T-helper 17 cell (primary cell): ENCODE measurements around the gene ANXA8. TPM values are rescaled to one million over a fixed set of nuclear protein-coding genes. Genes with fewer than 3 reads are reported as not detected.

Source experiments
- ATAC-seq: fragments of 150-1000 bp; cut with Tn5 transposase; 2 replicates; pipeline ENCODE4 v1.10.0; 2021; ENCODE audit warnings: mild to moderate bottlenecking, moderate library complexity
- DNase-seq, 3 donors: peaks; one replicate each; pipeline versions ENCODE4 v3.0.0 to v3.0.0-alpha.2; 2020 to 2021
- H3K9me3 ChIP-seq: one replicate; pipeline ENCODE4 v1.7.0; 2013; ENCODE audit warnings: low read length, mild to moderate bottlenecking; ENCODE audit not compliant: control insufficient read depth, poor library complexity, severe bottlenecking
- H3K27ac Mint-ChIP-seq: one replicate; pipeline ENCODE4 v1.8.0; 2022; ENCODE audit warnings: mild to moderate bottlenecking, moderate library complexity, mixed read lengths
- H3K27me3 Mint-ChIP-seq: one replicate; pipeline ENCODE4 v1.8.0; 2022; ENCODE audit warnings: mixed read lengths
- H3K36me3 Mint-ChIP-seq: one replicate; pipeline ENCODE4 v1.8.0; 2022; ENCODE audit warnings: low read depth, mixed read lengths
- H3K4me1 Mint-ChIP-seq: one replicate; pipeline ENCODE4 v1.8.0; 2022; ENCODE audit warnings: mild to moderate bottlenecking, mixed read lengths
- H3K4me3 Mint-ChIP-seq: one replicate; pipeline ENCODE4 v1.8.0; 2022; ENCODE audit warnings: mild to moderate bottlenecking, moderate library complexity, mixed read lengths
- total RNA-seq, 4 donors: library from RNA in 2 of 4; stranded (reverse) in 2 of 4; gene quantifications; one replicate each; pipeline ENCODE4 v1.2.3 and lab custom pipeline; 2022 to 2026

ANXA8 gene
- total RNA-seq, 2 donors from 2014 or later = not detected

GRCh38 chr10:47449102-47449978 is 34.6 kb downstream of the ANXA8 start:
- peaks cover 3% of the 10 kb centered on the region for H3K4me1 Mint-ChIP-seq
- H3K27ac Mint-ChIP-seq = no peak overlapping the region
- H3K9me3 ChIP-seq = no peaks in the 10 kb centered on the region
- peaks cover 16% of the 10 kb centered on the region for H3K27me3 Mint-ChIP-seq
- no peak for ATAC-seq
- H3K4me3 Mint-ChIP-seq = no peak overlapping the region
- H3K36me3 Mint-ChIP-seq = peaks cover 7% of the 10 kb centered on the region
- no peak for DNase-seq

- H3K4me3 Mint-ChIP-seq = no peak overlapping the region
- ATAC-seq = no peak
- peaks cover 5% of the 10 kb centered on the region for H3K27me3 Mint-ChIP-seq
- H3K27ac Mint-ChIP-seq = no peak overlapping the region
- H3K4me1 Mint-ChIP-seq = no peaks in the 10 kb centered on the region
- DNase-seq = no peak
- peaks cover 2% of the 10 kb centered on the region for H3K36me3 Mint-ChIP-seq
- H3K9me3 ChIP-seq = no peaks in the 10 kb centered on the region
Measured at GRCh38 chr10:47447705-47448104, 36.2 kb downstream of the ANXA8 start.

GRCh38 chr10:47447209-47447608 is 36.7 kb downstream of the ANXA8 start:
- no peak overlapping the region for H3K4me3 Mint-ChIP-seq
- H3K27ac Mint-ChIP-seq = no peak overlapping the region
- H3K36me3 Mint-ChIP-seq = peaks cover 2% of the 10 kb centered on the region
- ATAC-seq = no peak
- no peaks in the 10 kb centered on the region for H3K4me1 Mint-ChIP-seq
- DNase-seq = no peak
- no peaks in the 10 kb centered on the region for H3K9me3 ChIP-seq
- peaks cover 6% of the 10 kb centered on the region for H3K27me3 Mint-ChIP-seq

- Mint-ChIP-seq H3K4me3 (no peak overlapping the region), H3K36me3 (peaks cover 2% of the 10 kb centered on the region), H3K4me1 (no peaks in the 10 kb centered on the region), H3K27me3 (peaks cover 9% of the 10 kb centered on the region), H3K27ac (no peak overlapping the region)
- DNase-seq (no peak), ATAC-seq (no peak)
- H3K9me3 ChIP-seq = no peaks in the 10 kb centered on the region
Measured at GRCh38 chr10:47445720-47446119, 38.2 kb downstream of the ANXA8 start.

GRCh38 chr10:47444047-47444446 is 39.9 kb downstream of the ANXA8 start:
- H3K27me3 Mint-ChIP-seq = peaks cover 17% of the 10 kb centered on the region
- DNase-seq (no peak), ATAC-seq (no peak)
- no peaks in the 10 kb centered on the region for H3K9me3 ChIP-seq
- H3K4me3 Mint-ChIP-seq = no peak overlapping the region
- peaks cover 2% of the 10 kb centered on the region for H3K36me3 Mint-ChIP-seq
- H3K27ac Mint-ChIP-seq = no peak overlapping the region
- H3K4me1 Mint-ChIP-seq = no peaks in the 10 kb centered on the region

GRCh38 chr10:47443145-47443544 is 40.8 kb downstream of the ANXA8 start:
- H3K27me3 Mint-ChIP-seq = peaks cover 17% of the 10 kb centered on the region
- H3K4me1 Mint-ChIP-seq = no peaks in the 10 kb centered on the region
- DNase-seq (no peak), ATAC-seq (no peak)
- H3K9me3 ChIP-seq = peaks cover 4% of the 10 kb centered on the region
- no peak overlapping the region for H3K27ac Mint-ChIP-seq
- H3K4me3 Mint-ChIP-seq = no peak overlapping the region
- no peaks in the 10 kb centered on the region for H3K36me3 Mint-ChIP-seq

GRCh38 chr10:47442351-47442750 is 41.6 kb downstream of the ANXA8 start:
- Mint-ChIP-seq H3K36me3 (peaks cover 2% of the 10 kb centered on the region), H3K27ac (no peak overlapping the region), H3K27me3 (peaks cover 17% of the 10 kb centered on the region), H3K4me1 (no peaks in the 10 kb centered on the region), H3K4me3 (no peak overlapping the region)
- no peak for DNase-seq
- ATAC-seq = no peak
- peaks cover 4% of the 10 kb centered on the region for H3K9me3 ChIP-seq

- no peak overlapping the region for H3K4me3 Mint-ChIP-seq
- peaks cover 17% of the 10 kb centered on the region for H3K27me3 Mint-ChIP-seq
- H3K9me3 ChIP-seq = peaks cover 4% of the 10 kb centered on the region
- DNase-seq (no peak), ATAC-seq (no peak)
- no peaks in the 10 kb centered on the region for H3K4me1 Mint-ChIP-seq
- no peak overlapping the region for H3K27ac Mint-ChIP-seq
- H3K36me3 Mint-ChIP-seq = peaks cover 2% of the 10 kb centered on the region
Measured at GRCh38 chr10:47441938-47442337, 42.0 kb downstream of the ANXA8 start.

GRCh38 chr10:47440207-47440606 is 43.7 kb downstream of the ANXA8 start:
- H3K36me3 Mint-ChIP-seq = peaks cover 2% of the 10 kb centered on the region
- no peak for ATAC-seq
- peaks cover 17% of the 10 kb centered on the region for H3K27me3 Mint-ChIP-seq
- no peaks in the 10 kb centered on the region for H3K4me1 Mint-ChIP-seq
- no peak for DNase-seq
- no peak overlapping the region for H3K27ac Mint-ChIP-seq
- no peak overlapping the region for H3K4me3 Mint-ChIP-seq
- peaks cover 4% of the 10 kb centered on the region for H3K9me3 ChIP-seq

GRCh38 chr10:47438857-47439474 is 44.9 kb downstream of the ANXA8 start:
- peaks cover 2% of the 10 kb centered on the region for H3K36me3 Mint-ChIP-seq
- DNase-seq = no peak
- no peak overlapping the region for H3K27ac Mint-ChIP-seq
- H3K4me1 Mint-ChIP-seq = no peaks in the 10 kb centered on the region
- ATAC-seq = no peak
- no peak overlapping the region for H3K4me3 Mint-ChIP-seq
- peaks cover 17% of the 10 kb centered on the region for H3K27me3 Mint-ChIP-seq
- H3K9me3 ChIP-seq = peaks cover 4% of the 10 kb centered on the region

GRCh38 chr10:47435081-47435480 is 48.8 kb downstream of the ANXA8 start:
- H3K27me3 Mint-ChIP-seq = peaks cover 20% of the 10 kb centered on the region
- peaks cover 4% of the 10 kb centered on the region for H3K9me3 ChIP-seq
- DNase-seq = no peak
- no peak for ATAC-seq
- H3K4me3 Mint-ChIP-seq = no peak overlapping the region
- no peak overlapping the region for H3K27ac Mint-ChIP-seq
- H3K36me3 Mint-ChIP-seq = peaks cover 2% of the 10 kb centered on the region
- no peaks in the 10 kb centered on the region for H3K4me1 Mint-ChIP-seq

GRCh38 chr10:47425813-47426419 is 58.0 kb downstream of the ANXA8 start:
- ATAC-seq = no peak
- H3K9me3 ChIP-seq = no peaks in the 10 kb centered on the region
- Mint-ChIP-seq H3K36me3 (no peaks in the 10 kb centered on the region), H3K4me1 (no peaks in the 10 kb centered on the region), H3K27me3 (peaks cover 7% of the 10 kb centered on the region), H3K4me3 (no peak overlapping the region), H3K27ac (no peak overlapping the region)
- no peak for DNase-seq

GRCh38 chr10:47424231-47424630 is 59.7 kb downstream of the ANXA8 start:
- no peaks in the 10 kb centered on the region for H3K9me3 ChIP-seq
- no peaks in the 10 kb centered on the region for H3K27me3 Mint-ChIP-seq
- H3K36me3 Mint-ChIP-seq = no peaks in the 10 kb centered on the region
- H3K27ac Mint-ChIP-seq = no peak overlapping the region
- H3K4me3 Mint-ChIP-seq = no peak overlapping the region
- DNase-seq (no peak), ATAC-seq (no peak)
- no peaks in the 10 kb centered on the region for H3K4me1 Mint-ChIP-seq
